ENCODE results near the gene PCSK2. TPM values are rescaled to one million over a fixed set of nuclear protein-coding genes. Genes with fewer than 3 reads are reported as not detected.

Gene PCSK2
- total RNA-seq, 4 donors from 2014 or later = 0.64 to 4.1 (median 1.4) TPM; not detected in 1

DNA sequence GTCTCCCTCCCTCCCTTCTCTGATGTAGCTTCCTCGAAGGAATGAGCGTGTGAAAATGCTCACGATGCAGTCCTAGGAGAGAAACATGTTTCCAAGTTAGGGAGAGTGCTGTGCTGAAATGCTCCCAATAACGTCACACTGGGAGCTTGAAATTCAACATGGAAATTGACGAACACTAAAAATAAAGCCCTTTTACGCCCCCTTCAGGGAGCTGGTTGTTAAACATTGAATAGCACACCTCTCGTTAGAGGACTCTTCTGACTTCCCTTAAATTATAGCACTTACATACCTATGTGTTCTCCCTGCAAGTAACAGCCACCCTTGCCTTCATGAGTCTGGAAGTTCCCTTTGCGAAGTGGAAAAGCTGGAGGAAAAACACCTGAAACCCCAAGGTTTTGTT, 215.7 kb downstream of the PCSK2 start:
- no peaks in the 10 kb centered on the region for H3K9me3 ChIP-seq
- H3K4me1 ChIP-seq = no peaks in the 10 kb centered on the region
- no peak overlapping the region for H3K27ac ChIP-seq
- in situ Hi-C loops (cut with MboI; ENCODE audit: low pct_ligation_motif_present in 1 of 4, low pct_unique_long_range_greater_than_20kb in 1 of 4, low sequenced_read_pairs in 3 of 4) = no loop called here
- H3K36me3 ChIP-seq = no peaks in the 10 kb centered on the region
- no peak for DNase-seq
- no peak overlapping the region for H3K4me3 ChIP-seq
- intact Hi-C loops (cut with DNase I; ENCODE audit: low total_unique reads) = no loop called here
- 47 to 62% methylated on average over 5 to 8 of the region's 8 CpGs for WGBS, 2 donors (ENCODE audit: low coverage in 1 of 2)
- H3K27me3 ChIP-seq = no peaks in the 10 kb centered on the region
- TF ChIP-seq EP300 (IDR thresholded peaks at IDR 0.05; ENCODE audit: low read depth) (no peak), POLR2AphosphoS5 (IDR thresholded peaks at IDR 0.05) (no peak), POLR2A (IDR thresholded peaks at IDR 0.05) (no peak)
- TF ChIP-seq, protein P1, sequence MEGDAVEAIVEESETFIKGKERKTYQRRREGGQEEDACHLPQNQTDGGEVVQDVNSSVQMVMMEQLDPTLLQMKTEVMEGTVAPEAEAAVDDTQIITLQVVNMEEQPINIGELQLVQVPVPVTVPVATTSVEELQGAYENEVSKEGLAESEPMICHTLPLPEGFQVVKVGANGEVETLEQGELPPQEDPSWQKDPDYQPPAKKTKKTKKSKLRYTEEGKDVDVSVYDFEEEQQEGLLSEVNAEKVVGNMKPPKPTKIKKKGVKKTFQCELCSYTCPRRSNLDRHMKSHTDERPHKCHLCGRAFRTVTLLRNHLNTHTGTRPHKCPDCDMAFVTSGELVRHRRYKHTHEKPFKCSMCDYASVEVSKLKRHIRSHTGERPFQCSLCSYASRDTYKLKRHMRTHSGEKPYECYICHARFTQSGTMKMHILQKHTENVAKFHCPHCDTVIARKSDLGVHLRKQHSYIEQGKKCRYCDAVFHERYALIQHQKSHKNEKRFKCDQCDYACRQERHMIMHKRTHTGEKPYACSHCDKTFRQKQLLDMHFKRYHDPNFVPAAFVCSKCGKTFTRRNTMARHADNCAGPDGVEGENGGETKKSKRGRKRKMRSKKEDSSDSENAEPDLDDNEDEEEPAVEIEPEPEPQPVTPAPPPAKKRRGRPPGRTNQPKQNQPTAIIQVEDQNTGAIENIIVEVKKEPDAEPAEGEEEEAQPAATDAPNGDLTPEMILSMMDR (IDR thresholded peaks at IDR 0.05) = no peak

DNA sequence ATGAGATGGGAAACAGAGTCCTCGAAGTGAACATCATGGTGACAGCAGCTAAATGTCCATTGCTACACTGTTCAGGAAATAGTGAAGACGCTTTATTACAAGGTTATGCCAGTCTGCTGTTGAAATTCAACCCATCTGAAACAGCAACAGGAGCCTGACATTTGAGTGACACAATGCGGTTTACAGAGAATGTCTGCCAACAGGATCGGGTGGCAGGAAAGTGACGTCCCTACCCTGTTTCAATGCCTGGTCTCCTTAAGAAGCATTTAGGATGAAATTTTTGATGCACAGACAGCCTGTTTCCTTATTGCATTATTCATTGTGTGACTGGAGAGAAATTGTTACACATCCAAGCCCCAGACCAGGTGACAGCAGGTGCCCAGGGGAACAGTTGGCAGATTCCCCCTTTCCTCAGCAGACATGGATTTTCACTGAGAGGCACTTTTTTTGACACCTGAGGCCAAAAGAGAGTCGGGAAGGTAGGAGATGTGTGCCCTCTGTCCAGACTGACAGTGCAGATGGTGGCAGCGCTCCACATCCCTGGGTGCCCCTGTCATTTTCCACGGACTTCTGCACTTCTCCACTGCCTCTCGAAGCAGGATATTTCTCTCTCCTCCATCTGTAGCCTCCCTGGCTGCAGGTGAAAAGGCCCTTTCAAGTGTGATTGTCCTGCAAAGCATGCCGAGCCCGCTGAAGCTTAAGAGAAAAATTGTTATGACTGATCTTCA, 216.5 kb downstream of the PCSK2 start:
- Histone ChIP-seq H3K27ac (no peak overlapping the region), H3K27me3 (no peaks in the 10 kb centered on the region), H3K9me3 (no peaks in the 10 kb centered on the region), H3K4me3 (no peak overlapping the region), H3K4me1 (no peaks in the 10 kb centered on the region), H3K36me3 (no peaks in the 10 kb centered on the region)
- no peak for TF ChIP-seq POLR2A (IDR thresholded peaks at IDR 0.05)
- TF ChIP-seq, protein P1 (IDR thresholded peaks at IDR 0.05) = no peak
- no peak for TF ChIP-seq POLR2AphosphoS5 (IDR thresholded peaks at IDR 0.05)
- no peak for TF ChIP-seq EP300 (IDR thresholded peaks at IDR 0.05; ENCODE audit: low read depth)
- 58 to 60% methylated on average over 4 to 11 of the region's 11 CpGs for WGBS, 2 donors (ENCODE audit: low coverage in 1 of 2)
- in situ Hi-C loops (cut with MboI; ENCODE audit: low pct_ligation_motif_present in 1 of 4, low pct_unique_long_range_greater_than_20kb in 1 of 4, low sequenced_read_pairs in 3 of 4) = no loop called here
- intact Hi-C loops (cut with DNase I; ENCODE audit: low total_unique reads) = no loop called here
- DNase-seq = no peak

DNA sequence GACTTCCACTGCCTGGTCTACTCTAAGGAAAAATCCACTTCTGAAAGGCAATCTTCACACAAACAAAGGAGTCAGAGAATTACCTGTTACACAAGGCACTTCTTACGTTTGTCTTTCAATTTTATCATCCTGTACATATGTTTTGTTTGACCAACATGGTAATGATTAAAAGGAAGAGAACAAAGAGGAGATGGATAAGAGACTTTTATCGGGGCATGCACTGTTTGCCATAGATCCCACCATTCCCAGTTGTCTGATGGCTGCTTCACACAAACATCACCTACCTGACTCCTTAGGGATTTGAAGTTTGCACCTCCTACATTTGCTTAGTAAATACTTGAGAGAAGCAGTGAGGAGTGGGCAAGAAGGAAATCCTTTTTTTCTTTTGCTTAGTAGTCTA, 217.3 kb downstream of the PCSK2 start:
- no peaks in the 10 kb centered on the region for H3K4me1 ChIP-seq
- intact Hi-C loops (cut with DNase I; ENCODE audit: low total_unique reads) = no loop called here
- in situ Hi-C loops (cut with MboI; ENCODE audit: low pct_ligation_motif_present in 1 of 4, low pct_unique_long_range_greater_than_20kb in 1 of 4, low sequenced_read_pairs in 3 of 4) = no loop called here
- H3K4me3 ChIP-seq = no peak overlapping the region
- 6 to 32% methylated on average over 2 of the region's 2 CpGs for WGBS, 2 donors (ENCODE audit: low coverage in 1 of 2)
- TF ChIP-seq EP300 (IDR thresholded peaks at IDR 0.05; ENCODE audit: low read depth) = no peak
- TF ChIP-seq POLR2A (IDR thresholded peaks at IDR 0.05) = no peak
- TF ChIP-seq, protein P1 (IDR thresholded peaks at IDR 0.05) = no peak
- TF ChIP-seq POLR2AphosphoS5 (IDR thresholded peaks at IDR 0.05) = no peak
- no peaks in the 10 kb centered on the region for H3K36me3 ChIP-seq
- no peak for DNase-seq
- H3K27ac ChIP-seq = no peak overlapping the region
- no peaks in the 10 kb centered on the region for H3K9me3 ChIP-seq
- H3K27me3 ChIP-seq = no peaks in the 10 kb centered on the region

DNA sequence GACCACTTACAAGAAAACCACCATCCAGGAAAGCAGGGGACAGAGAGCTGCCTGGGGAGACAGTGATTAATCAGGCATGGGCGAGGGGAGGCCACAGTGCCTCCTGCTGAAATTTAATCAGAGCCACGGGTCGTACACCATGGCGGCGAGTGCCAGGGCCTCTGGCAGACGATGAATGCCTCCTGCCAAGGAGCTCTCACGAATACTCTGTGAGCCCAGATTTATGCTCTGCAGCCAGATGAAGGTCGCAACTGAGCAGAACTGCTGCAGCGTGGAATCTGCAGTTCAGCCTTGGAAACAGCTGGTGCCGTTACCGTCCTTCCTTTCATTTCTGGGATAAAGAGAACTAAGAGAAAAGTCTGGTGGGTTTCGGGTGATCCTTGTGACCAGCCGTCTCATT, 218.7 kb downstream of the PCSK2 start:
- no peaks in the 10 kb centered on the region for H3K4me1 ChIP-seq
- no peak overlapping the region for H3K4me3 ChIP-seq
- 86 to 100% methylated on average over 1 to 13 of the region's 13 CpGs for WGBS, 2 donors (ENCODE audit: low coverage in 1 of 2)
- in situ Hi-C loops (cut with MboI; ENCODE audit: low pct_ligation_motif_present in 1 of 4, low pct_unique_long_range_greater_than_20kb in 1 of 4, low sequenced_read_pairs in 3 of 4) = no loop called here
- H3K27me3 ChIP-seq = no peaks in the 10 kb centered on the region
- H3K36me3 ChIP-seq = no peaks in the 10 kb centered on the region
- no peak for DNase-seq
- no peak overlapping the region for H3K27ac ChIP-seq
- intact Hi-C loops (cut with DNase I; ENCODE audit: low total_unique reads) = no loop called here
- TF ChIP-seq POLR2AphosphoS5 (IDR thresholded peaks at IDR 0.05) = no peak
- no peak for TF ChIP-seq EP300 (IDR thresholded peaks at IDR 0.05; ENCODE audit: low read depth)
- no peak for TF ChIP-seq POLR2A (IDR thresholded peaks at IDR 0.05)
- TF ChIP-seq, protein P1 (IDR thresholded peaks at IDR 0.05) = no peak
- no peaks in the 10 kb centered on the region for H3K9me3 ChIP-seq

Data from transverse colon (tissue), 4 donors.